NCI-H524 (cell line): Measurements from ENCODE around the gene ARL5C.
A peak's percentile ranks its signal among the peaks of the same experiment; 100 is the strongest.
"Not testable (repeated sequence)": the region's sequence is repeated elsewhere in the genome, so short reads cannot be mapped to it uniquely, and the experiment has no call there.

Experiments
- DNase-seq, 2 experiments: peaks; one replicate each; lab custom pipeline; 2025; lab: John Stamatoyannopoulos, UW

Gene ARL5C

DNA sequence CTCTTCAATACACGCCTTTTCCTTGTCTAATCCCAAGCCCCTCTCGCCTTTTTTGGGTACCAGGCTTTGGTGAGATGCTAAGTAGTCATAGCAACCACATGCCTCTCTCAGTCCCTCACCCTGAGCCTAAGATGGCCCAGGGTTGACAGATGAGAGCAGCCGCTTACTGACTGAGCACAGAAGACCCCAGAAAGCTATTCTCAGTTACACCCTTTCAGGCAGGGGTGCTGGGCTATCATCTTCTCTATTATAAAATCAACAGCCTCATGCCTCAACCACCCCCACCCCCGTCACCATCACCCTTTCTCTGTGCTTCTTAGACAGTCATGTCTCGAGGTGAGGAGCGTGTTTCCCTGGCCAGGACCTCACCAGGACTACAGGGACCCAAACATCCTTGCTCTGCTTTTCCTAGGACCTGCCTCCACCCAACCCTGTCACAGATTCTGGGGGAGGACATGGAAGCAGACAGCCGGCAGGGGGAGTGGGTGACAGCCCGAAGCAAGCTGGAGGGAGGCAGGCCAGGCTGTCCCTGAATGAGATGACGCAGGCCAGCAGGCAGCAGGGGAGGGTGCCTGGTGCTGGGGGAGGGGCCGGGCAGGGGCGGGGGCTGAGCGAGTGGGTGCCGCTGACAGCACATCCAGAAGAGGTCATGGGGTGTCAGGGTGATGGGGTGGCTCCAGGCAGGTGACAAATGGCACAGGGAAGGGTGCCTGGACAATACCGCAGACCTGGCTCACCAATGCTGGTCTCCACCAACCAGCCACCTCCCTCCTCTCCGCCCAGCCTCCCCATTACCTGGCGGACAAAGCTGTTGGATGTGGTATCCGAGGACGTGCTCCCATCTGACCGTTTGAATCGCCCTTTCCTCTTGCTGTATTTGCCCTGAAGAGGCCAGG lies 28.4 kb upstream of the ARL5C start:
- peak in 1 of 2 experiments; percentile 27 for DNase-seq

DNA sequence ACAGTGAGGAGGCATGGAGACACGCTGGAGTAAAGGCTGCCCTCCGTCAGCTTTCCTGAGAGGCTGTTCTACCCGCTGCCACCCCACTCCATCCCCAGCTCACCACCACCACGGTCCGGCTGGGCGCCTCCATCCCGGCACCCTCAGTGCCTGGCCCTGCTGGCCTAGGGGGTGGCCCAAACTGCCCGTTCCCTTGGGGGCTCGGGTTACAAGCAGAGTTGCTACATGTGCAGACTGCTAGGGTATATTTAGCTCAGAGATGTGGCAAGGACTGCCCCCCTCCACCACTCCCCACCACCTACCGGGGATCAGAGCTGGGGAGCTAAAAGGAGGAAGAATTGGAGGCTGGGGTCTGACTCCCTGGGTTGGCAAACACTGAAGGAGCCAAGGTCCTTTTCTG lies 27.4 kb upstream of the ARL5C start:
- no peak for DNase-seq

DNA sequence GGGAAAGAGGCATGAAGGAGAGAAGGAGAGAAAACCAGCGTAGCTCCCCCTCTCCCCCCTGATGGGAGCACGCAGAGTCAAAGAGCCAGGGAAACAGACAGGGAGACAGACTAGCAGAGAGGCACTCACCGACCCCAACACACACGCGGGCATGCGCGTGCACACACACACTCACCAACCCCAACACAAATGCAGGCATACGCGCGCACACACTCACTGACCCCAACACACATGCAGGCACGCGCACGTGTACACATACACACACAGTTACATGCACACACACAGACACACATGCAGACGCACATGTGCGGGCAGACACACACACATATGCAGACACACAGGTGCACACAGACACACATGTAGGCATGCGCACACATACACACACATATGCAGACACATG lies 26.9 kb upstream of the ARL5C start:
- no peak for DNase-seq

DNA sequence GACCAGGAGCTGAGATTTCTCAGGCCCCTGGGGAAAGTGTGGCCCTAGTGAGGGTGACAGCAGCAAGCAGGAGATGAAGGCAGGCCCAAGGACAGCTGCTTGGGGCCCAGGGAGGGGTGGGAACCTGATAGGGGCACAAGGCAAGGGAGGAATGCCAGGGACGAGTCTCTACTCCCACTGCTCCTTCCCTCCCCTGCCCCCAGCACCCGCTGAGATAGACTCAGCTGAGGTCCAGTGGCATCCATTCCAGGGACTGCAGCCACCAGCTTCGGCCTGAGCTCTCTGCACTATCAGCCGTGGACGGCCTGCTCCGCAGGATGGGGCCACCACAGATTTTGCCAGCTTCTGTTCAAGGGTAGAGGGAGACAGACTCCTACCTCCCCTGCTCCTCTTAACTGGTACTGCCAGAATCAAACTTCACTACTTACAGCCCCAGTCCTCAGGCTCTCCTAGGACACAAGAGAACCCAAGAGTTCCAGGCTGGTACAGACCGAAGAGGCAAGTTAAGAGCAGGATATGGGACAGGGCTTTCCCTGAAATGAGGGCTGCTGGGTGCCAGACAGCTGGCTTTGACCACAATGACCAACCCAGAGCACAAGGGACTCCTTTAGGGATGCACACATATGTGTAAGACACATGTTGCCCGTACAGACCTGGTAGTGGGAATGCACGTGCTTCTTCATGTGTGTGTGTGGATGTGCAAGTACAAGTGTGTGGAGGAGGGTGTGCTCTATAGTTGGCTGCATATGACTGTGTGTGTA lies 26.0 kb upstream of the ARL5C start:
- DNase-seq = no peak

DNA sequence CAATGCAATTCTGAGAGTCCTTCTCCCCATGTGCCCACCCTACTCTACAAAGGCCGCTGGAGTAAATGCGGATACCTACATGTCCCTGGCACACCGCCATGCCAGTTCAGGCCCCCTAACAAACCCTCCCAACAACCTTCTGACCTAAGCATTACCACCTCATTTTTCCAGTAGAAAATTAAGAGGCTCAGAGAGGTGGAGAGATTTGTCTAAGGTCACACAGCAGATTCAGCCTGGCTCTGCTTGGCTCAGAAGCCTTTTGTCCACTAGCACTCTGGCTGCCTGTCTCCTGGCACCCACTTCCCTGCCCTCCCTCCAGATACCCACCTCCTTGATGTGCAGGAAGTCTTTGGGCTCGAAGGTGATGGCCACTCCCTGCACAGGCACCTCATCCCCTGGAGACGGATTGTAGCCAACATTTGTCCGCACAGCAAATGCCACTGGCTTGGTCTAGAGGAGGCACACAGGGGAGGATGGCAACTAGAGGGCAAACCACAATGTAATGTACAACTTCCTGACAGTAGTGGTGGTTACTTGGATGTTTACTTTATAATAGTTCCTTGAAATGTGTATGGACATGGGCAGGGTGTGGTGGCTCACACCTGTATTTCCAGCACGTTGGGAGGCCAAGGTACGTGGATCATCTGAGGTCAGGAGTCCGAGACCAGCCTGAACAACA lies 21.3 kb upstream of the ARL5C start:
- DNase-seq = no peak

DNA sequence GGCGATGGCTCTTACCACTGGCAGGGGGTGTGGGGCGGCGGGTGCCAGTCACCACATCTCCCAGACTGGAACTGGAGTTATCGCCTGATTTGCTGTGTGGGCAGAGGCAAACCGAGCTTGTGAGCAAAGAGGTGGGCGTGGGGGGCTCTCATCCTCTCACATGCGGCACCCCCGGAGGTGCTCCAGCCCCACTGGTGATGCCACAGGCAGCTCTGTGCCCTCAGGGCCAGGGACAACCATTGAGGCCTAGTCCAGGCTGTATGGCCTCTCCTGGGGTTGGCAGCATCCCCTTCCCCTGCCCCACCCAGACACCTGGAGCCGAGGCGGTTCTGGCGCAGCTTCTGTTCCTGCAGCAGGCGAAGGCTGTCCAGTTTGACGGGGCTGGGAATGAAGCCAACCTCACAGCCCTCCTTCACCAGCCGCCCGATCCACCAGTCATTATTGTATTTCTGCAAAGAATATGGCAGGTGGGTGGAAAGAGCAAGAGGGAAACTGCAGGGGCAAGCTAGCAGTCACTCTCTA lies 20.6 kb upstream of the ARL5C start:
- no peak for DNase-seq

DNA sequence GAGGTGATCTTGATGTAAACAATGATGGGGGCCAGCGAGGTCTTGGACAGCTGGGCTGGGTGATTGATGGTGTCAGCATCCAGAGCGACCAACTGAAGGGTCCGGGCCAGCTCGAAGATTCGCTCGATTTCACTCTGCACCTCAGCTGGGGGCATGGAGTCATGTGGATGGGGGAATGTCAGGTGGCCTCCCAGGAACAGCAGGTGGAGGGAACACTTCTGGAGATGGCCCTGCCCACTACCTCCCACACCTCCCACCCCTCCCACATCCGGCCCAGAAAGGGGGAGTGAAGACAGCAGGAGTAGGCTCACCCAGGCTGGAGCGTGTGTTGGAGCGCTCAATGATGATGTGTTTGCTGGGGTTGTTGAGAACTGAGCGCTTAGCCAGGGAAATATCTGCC lies 17.8 kb upstream of the ARL5C start:
- no peak for DNase-seq

DNA sequence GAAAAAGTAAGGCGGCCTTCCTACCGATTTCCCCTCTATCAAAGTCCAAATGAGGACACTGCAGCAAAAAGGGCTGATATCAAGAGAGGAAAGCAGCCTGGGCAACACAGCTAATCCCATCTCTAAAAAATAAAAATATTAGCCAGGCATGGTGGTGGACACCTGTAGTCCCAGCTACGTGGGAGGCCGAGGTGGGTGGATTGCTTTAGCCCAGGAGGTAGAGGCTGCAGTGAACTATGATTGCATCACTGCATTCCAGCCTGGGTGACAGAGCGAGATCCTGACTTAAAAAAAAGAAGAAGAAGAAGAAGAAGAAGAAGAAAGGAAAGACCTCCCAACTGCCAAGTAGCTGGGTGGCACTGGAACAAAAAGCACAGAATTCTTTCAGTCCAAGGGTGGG lies 17.1 kb upstream of the ARL5C start:
- DNase-seq = no peak

DNA sequence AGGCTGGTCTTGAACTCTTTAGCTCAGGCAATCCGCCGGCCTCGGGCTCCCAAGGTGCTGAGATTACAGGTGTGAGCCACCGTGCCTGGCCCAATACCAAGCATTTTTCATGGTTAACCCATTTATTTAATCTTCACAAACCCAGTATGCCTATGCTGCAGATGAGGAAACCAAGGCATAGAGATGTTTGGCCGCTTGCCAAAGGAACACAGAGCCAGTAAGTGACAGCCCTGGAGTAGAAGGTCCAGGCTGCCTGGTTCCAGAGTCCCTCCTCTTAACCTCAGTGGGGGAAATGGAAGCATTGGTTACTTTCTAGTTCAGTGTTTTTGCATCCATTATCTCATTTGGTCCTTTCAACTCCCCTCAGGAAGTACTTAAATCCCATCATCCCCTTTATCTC lies 15.3 kb upstream of the ARL5C start:
- no peak for DNase-seq

DNA sequence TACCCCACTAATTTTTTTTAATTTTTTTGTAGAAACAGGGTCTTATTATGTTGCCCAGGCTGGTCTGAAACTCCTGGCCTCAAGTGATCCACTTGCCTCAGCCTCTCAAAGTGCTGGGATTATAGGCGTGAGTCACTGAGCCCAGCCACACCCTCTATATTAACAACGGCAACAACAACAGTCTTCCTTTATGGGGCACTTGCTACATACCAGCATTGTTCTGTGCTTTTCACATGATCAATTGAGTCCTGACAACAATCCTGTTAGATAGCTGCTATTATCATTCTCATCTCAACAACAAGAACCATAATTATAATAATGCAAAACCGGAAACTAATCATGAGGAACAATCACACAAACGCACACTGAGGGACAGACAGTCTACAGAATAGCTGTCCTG lies 12.6 kb upstream of the ARL5C start:
- DNase-seq = no peak

DNA sequence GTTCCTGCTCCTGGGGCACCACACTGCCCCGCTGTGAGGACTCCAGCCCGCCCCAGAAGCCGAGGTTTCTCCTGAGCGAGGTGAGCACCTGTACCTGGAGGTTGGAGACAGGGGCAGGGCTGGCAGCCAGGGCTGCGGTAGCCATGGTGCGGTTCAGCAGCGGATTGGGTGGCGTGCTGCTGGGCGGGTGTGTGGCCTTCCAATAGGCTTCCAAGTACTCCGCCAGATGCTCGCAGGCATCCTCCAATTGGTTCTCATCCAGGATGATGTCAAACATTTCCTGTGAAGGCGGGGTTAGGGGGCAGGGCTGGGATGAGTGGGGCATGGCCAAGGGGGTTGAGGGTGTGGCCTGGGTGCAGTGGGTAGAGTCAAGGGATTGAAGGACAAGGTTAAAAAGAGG lies 11.3 kb upstream of the ARL5C start:
- DNase-seq = no peak

DNA sequence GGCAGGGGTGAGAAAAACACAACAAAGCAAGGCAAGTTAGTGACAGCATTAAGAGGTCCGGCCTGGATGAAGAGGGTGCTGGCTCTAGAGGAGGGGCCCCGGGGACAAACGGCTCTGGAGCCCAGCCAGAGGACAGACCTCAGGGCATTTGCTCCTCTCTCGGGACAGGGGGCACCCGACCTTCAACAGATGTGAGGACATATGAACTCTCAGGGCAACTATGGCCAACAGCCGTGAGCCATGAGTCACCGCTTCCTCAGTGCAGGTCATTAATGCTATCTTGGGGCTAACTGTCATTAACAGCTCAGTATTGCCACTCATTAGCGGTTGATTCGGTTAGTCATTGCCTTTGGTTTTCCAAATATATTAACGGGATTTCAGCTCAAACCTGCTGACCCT lies 9.7 kb upstream of the ARL5C start:
- no peak for DNase-seq

DNA sequence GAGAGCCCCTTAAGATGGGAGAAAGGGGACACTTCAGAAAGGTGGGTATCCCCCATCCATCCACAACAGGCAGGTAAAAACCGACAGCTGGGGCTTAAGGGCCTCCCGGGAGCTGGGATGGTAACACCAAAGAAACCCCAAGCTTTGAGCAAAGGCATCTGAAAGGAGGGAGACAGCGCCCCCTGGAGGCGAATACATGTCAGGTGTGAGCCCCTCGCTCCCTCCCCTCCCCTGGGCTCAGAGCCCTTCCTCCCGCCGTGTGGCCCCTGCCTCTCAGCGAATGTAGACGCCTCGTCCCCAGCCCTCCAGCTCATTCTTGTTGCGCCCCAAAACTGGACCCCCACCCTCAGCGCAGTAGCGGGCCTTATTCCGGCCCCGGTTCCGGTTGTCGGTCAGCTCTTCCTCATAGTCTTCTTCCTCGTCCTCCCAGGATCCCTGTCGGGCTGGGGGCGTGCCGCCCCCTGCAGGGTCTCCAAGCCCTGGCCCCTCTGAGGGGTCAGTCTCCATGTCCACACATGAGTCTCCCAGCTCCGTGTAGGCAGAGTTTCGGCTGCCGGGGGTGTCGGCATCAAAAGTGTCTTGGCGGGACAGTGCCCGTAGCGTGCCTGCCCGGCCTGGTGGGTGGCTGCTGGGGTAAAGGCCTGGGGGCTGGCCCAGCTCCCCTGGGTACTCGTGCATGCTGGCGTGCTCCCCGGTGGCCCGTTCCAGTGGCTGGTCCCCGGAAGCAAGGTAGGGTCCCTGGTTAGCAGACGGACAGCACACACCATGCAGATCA lies 9.1 kb upstream of the ARL5C start:
- peak; percentile 86 to 92 for DNase-seq

DNA sequence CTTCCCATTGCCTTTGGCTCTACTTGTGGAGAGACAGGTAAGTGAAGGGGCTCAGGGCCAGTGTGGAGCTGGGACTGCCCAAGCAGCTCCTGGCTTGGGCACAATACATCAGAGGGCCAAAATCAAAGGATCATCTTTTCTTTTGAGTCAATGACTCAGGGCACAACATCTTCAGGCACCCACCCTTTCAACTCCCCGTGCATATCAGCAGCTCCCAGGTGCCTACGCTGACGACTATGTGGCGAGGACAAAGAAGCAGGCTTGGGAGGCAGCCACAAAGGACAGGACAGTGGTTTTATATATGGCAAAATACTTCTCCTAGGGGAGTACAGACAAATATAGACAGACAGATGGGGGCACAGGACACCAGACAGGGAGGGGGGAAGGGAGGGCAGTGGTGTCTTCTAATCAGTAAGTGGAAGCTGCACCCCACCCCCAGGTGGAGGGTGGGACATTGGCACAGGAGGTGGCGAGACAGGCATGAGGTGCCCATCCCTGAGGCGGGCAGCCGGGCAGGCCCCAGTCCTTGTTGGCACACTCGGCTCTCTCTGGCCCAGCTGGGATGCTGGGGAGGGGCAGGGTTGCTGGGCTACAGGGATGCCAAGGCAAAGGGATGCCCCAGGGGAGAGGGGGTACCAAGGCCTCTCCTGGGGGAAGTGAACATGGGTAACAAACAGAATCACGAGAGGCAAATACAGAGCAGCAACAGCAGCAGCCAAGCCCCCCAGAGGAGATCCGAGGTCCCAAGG lies 7.7 kb upstream of the ARL5C start:
- DNase-seq = no peak

DNA sequence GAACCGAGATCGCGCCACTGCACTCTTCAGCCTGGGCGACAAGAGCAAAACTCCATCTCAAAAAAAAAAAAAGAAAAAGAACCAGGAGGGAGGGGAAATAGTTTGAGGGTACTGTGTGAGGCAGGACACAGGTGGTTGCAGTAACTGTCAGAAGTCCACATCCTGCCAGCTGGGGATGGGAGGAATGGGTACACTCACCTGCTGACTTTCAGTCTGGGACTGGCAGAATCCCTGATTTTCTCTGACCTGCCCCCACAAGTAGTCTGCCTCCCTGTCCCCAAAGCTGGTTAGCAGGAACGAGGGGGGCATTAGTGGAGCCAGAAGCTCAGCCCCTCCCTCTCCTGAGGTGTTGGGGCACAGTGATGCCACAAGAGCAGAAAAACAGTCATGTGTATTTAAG lies 7.1 kb upstream of the ARL5C start:
- DNase-seq = no peak

DNA sequence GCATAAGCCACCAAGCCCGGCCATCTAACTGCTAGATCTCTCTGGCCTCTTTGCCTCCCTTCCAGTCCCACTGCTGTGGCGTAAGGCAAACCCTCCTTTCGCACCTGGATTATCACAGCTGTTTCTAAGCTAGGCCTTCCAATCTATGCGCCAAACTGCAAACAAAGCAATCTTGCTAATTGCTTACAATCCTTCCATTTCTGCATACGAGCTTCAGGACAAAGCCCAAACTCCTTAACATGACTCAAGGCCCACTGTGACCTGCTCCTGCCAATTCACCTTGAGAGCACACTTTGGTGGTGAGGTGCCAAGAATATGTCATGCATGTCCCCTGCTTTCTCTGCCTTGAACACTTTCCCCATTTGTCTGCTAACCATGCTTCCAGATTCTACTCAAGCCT lies 6.0 kb upstream of the ARL5C start:
- no peak for DNase-seq

DNA sequence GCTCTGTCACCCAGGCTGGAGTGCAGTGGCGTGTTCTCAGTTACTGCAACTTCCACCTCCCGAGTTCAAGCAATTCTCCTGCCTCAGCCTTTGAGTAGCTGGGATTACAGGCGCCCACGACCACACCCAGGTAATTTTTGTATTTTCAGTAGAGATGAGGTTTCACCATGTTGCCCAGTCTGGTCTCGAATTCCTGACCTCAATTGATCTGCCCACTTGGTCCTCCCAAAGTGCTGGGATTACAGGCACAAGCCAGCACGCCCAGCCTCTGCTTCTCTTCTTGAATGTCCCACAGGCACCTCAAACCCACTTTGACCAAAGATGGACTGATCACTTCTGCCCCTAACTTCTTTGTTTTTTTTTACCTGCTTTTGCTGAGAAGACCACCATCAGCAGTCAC lies 4.6 kb upstream of the ARL5C start:
- DNase-seq = no peak

DNA sequence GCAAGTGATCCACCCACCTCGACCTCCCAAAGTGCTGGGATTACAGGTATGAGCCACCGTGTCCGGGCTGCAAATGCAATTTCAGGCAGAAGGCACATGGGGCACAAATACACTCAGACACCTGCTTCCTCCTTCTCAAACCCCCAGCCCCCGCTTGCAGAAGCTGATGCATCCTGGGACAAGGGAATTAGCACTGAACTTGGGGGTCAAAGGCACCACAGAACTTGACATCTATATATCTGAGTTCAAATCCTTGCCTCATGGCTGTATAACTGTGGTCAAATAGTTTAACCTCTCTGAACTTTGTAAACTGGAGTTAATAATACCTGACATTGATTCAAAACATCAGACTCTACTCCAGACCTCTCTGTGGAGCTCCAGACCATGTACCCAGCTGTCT lies 4.1 kb upstream of the ARL5C start:
- no peak for DNase-seq

DNA sequence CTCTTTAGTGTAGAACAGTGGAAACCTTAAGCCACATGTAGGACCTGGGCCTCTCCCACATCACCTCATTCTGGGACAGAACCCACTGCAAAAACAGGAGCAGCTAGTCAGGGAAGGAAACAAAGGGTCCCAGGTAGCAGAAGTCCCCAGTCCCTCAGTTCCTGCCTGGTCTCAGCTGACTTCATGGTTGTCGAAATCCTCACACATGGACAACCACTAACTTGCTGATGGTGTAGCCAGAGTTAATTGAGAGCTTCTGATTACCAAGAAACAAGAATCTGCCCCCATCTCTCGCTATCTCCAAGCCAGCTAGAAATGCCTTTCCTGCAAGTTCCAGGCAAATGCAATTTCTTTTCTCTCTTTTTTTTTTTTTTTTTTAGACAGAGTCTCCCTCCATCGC lies 3.6 kb upstream of the ARL5C start:
- no peak for DNase-seq

DNA sequence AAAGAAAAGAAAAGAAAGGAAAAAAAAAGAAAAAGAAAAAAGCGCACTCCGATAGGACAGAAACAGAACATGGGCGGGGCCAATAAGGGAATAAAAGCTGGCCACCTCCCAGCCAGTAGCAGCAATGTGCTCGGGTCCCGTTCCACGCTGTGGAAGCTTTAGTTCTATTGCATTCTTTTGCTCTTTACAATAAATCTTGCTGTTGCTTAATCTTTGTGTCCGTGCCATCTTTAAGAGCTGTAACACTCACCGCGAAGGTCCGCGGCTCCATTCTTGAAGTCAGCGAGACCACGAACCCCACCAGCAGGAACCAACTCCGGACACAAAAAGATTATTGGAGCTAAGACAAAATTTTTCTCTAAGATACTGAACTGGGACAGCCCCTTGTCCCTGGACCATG lies 3.1 kb upstream of the ARL5C start:
- DNase-seq = no peak

DNA sequence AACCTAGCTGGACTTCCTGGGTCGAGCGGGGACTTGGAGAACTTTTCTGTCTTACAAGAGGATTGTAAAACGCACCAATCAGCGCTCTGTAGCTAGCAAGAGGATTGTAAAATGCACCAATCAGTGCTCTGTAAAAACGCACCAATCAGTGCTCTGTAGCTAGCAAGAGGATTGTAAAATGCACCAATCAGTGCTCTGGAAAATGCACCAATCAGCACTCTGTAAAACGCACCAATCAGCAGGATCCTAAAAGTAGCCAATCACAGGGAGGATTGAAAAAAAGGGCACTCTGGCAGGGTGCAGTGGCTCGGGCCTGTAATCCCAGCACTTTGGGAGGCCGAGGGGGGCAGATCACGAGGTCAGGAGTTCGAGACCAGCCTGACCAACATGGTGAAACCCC lies 2.5 kb upstream of the ARL5C start:
- DNase-seq = not testable (repeated sequence)
